NCI-H345 treated with DMSO at 0.1 percent for 48 hours (cell line): ENCODE measurements around the gene PPM1H.
"Not testable (repeated sequence)": the region's sequence is repeated elsewhere in the genome, so short reads cannot be mapped to it uniquely, and the experiment has no call there.

Experiments
- DNase-seq: peaks from one replicate; lab custom pipeline; 2025; ENCODE audit not compliant: unreplicated experiment; lab: John Stamatoyannopoulos, UW

The PPM1H gene

DNA sequence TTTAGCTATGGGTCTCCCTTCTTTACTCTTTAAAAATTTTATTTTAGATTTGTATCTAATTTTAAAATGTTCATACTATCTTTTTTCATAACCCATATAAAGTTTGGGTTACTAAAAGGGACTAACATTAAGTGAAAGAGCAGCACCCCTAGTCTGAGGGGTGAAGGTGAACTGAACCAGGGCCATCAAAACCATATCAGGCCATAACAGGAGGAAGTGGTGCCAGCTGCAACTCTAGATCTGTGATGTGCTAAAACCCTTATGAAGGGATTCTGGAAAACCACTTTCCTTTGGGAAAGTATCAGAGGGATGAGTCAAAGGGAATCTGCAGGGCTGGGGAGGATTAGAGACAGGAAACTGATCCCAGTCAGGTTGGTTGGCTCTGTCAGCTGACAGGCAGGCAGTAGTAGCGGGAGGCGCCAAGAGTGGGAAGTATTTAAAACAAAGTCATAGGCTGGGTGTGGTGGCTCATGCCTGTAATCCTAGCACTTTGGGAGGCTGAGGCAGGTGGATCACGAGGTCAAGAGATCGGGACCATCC is 162.5 kb downstream of the PPM1H start:
- no peak for DNase-seq

DNA sequence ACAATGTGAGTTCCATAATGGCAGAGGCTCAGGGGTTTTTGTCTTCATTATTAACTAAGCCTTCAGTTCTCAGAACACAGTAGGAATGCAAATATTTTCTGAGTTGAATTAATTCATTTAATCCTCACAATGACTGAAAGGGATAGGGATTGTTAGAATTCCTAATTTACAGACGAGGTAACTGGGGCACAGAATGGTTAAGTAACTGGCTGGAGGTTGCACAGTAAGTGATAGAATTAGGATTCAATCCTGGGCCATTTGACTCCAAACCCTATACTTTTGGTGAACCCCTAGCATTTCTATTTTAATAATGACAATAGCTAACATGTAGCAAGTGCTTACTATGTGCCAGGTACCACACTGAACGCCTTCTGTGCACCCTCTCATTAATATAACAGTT is 163.1 kb downstream of the PPM1H start:
- DNase-seq = no peak

DNA sequence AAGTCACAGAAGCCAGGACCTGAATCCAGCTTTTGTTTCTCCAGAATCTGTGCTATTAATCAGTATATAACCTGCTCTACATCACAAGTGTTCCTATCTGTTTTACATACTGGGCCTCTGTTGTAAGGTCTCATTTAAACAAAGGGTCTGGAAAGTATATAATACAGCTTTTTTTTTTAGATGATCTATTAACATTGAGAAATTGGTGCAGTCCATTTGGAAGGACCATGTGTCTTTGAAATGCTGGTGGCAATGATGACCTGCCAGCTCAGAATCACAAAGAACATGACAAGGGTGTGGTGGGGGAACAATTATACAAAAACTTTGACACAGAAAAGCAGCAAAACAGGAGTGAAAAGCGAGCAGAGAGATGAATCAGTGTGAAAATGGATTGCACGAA is 164.6 kb downstream of the PPM1H start:
- DNase-seq = no peak

- DNase-seq = no peak
Measured at GRCh38 chr12:62769076-62769619, 165.8 kb downstream of the PPM1H start.

DNA sequence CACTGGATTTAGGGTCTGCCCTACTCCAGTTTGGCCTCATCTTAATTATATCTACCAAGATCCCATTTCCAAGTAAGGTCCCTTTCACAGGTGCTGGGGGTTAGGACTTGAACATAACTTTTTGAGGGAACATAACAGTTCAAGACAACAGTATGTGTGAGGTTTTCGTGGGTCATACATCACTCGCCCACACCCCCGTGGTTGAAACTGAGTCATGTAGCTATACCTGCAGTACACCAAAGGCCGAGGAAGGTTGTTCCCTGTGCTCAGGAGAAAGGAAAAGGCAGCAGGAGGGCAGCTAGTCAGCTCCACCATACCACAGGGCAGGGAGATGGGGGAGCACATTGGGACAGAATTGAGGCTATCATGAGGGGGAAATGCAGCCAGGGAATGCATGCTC is 167.0 kb downstream of the PPM1H start:
- no peak for DNase-seq

- DNase-seq = no peak
Measured at GRCh38 chr12:62767496-62767895, 167.5 kb downstream of the PPM1H start.

GRCh38 chr12:62766496-62766895 is 168.5 kb downstream of the PPM1H start:
- no peak for DNase-seq

DNA sequence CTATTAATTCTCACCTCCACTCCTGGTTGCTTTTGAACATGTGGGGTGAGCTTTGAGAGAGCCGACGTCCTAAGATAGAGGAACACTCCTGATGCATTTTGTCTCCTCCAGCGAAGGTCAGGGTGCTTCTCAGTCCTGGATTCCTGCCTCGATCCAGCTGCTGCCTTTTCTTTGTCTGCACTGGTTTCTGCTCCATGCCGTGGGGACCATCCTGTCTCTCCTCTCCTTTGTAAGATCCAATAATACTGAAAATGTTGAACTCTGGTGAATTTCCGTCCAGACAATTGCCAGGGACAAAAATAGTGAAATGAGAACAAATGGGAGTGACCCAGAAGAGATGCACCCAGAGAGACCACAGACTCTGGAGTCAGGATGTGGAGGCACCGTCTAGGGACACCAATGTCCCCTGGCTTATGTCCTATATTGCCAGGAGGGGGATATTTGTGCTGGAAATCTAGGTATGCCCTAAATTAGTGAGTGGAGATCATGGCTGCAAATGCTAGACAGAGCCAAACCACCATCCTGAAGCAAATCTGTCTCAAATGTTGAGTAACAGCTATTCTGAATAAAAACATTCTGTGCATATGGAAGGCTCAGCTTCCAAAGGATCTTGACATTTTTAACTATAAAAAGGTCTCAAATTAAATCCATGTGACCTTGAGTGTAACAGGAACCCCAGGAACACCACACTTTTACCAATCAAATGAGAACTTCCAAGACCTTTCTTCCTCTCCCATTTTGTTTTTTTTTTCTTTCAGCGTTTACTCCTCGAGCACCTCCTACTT is 170.9 kb downstream of the PPM1H start:
- DNase-seq = no peak

- no peak for DNase-seq
Measured at GRCh38 chr12:62763312-62763711, 171.6 kb downstream of the PPM1H start.

DNA sequence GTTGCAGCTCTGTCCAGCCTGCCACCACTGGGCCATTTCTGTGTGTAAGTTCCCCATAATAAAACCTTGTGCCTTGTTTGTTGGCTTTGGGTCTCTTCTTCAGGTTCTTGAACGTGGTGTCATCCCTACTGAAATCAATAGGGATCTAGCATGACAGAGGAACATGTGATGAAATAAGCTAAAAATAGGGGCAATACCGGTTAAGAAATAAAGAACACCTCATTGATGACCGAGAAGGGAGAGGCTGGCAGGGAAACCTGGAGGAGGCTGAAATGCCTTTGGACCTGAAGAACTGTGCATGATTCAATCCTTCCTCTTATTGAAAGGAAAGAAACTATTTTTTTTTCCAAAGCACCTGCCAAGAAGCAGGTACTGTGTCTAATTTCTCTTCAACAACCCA is 172.3 kb downstream of the PPM1H start:
- no peak for DNase-seq

- no peak for DNase-seq
Measured at GRCh38 chr12:62761658-62762057, 173.3 kb downstream of the PPM1H start.

DNA sequence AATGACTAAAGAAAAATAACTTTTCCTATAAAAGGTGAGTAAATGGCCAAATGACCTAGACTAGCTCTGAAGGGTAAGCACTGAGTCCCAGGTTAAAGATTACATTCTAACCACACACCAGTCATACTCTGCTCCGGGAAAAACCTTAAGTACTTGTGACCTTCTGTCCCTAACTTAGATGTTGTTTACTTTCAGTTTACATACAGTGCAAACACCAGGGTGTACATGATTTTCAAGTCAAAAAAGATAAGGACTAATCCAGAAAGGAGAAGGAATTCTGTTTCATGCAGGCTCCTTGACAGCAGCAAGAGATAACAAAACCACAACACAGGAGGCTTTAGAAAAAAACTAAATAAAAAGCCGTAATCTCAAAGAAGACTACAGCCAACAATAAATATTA is 174.2 kb downstream of the PPM1H start:
- DNase-seq = no peak

DNA sequence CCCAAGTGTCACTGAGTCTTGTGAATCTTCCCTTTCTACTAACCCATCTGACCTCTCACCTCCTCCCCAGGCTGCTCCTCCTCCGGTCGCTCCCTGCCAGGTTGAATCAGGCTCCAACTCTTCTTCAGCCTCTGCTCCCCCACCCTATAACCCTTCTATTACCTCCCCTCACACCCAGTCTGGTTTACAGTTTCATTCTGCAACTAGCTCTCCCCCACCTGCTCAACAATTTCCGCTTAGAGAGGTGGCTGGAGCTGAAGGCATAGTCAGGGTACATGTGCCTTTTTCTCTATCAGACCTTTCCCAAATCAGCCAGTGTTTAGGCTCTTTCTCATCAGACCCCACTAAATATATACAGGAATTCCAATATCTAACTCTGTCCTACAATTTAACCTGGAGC is 174.6 kb downstream of the PPM1H start:
- not testable (repeated sequence) for DNase-seq

DNA sequence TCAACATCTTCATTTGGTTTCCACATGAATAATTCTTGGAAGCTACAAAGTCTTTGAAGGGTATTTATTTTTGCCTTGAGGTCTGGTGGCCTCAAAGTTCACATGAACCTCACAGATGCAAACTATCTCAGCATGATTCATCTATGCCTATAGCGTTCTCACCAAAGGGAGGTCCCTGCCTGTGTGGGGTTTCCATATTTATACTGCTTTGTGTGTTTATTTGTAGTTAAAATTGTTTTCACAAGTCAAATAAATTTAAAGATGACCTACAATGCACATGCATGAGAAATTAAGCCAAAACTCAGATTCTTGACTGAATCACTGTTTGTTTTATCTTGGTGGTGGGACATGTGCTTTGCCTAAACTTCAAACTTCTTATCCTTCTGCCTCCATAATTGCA is 176.7 kb downstream of the PPM1H start:
- DNase-seq = no peak

- no peak for DNase-seq
Measured at GRCh38 chr12:62757048-62757447, 177.9 kb downstream of the PPM1H start.

GRCh38 chr12:62754706-62755105 is 180.2 kb downstream of the PPM1H start:
- DNase-seq = no peak

DNA sequence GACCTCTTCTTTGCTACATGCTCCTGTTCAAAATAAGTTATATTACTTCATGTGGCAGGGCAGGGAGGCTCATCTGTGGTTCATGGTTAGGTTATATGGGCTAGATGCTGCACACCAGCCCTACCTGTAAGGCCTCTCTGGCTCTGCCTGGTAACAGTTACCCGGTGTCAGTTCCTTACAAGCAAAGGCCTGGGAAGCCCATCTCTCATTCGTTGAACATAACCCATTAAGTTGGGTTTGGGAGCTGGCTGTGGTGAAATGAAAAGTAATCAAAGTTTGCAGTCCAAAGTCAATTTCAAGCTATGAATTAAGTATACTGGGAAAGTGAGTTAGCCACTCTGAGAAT is 183.2 kb downstream of the PPM1H start:
- DNase-seq = no peak

DNA sequence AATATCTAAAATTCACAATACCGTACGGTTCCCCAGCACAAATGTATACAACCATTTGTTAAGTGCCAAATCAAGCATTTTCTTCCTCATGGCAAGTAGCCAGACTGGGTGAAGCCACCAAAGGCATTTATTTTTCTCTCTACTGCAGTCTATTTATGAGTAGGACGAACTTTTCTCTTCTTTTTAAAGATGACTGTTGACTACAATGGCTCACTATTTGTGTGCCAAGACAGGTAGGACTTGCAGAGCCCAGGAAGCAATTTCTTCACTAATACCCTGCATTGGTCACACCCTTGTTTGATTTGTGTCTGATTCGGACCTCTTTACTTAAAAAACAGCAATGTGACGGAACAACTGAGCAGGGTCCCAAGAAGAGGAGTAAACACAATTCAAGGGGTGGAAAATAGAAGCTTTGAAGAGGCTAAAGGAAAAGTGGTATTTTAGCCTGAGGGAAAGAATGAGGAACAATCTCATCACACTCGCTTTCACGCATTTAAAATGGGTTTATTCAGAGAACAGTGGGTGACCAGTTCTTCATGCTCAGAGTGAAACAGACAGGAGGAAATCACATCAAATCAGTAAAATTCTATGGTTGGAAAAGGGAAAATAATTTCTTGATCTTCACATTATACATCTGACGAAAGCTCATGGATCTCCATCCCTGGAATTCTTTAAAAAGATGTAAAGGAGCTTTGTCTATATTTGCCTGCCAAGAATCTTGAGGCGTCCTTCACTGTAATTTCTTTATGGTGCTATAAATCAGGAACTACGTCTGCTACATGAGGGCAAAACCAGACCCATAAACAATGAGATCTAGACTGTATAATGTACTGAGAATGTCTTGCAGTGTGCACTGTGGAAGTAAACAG is 183.8 kb downstream of the PPM1H start:
- DNase-seq = no peak

DNA sequence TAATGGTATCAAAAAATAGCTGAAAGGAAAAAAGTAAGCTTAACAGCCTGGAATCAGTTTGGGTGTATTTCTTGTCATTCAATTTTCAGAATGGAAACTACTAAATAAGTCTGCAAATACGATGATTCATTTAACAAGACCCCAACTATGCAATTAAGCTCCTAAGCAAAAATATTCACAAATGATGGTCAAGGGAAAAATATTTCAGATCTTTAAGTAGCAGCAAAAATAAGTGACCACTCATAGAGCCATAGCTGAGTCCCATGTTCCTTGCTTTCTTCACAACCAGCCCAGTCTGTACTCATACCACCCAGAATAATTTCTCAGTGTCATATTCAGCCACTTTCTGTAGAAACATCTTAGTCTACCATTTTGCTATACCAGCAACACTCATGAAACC is 185.4 kb downstream of the PPM1H start:
- no peak for DNase-seq

GRCh38 chr12:62748941-62749468 is 185.9 kb downstream of the PPM1H start:
- no peak for DNase-seq

- DNase-seq = no peak
Measured at GRCh38 chr12:62744551-62744950, 190.4 kb downstream of the PPM1H start.
